ENCODE results near the gene DHRS12. TPM values are rescaled to one million over a fixed set of nuclear protein-coding genes. Genes with fewer than 3 reads are reported as not detected.

DHRS12 gene
- total and polyA plus RNA-seq, 10 donors = 11.3 to 22.8 (median 16.9) TPM

GRCh38 chr13:51729866-51730553, 74.0 kb downstream of the DHRS12 start:
- peaks cover 0 to 42% (median 12%) of the 10 kb centered on the region in 6 donors for H3K4me1 ChIP-seq
- no peaks in the 10 kb centered on the region for H3K27me3 ChIP-seq (replicated peaks in 1 of 7)
- no peak for DNase-seq
- intact Hi-C loops (cut with DNase I; ENCODE audit: low total_unique reads) = loop anchor here (5.0 to 10.0 kb wide), 2 partner anchors 65 to 278 kb away; partner anchors contain the start of gene INTS6
- peak overlapping the region in 7 of 8 donors; percentile 2 to 68 (median 52) for H3K27ac ChIP-seq
- H3K4me3 ChIP-seq = no peak overlapping the region
- TF ChIP-seq POLR2AphosphoS5 (IDR thresholded peaks at IDR 0.05) (no peak), POLR2A (IDR thresholded peaks at IDR 0.05) (no peak), CTCF (IDR thresholded peaks at IDR 0.05 in 8 of 11, conservative IDR thresholded peaks at IDR 0.05 in 3 of 11) (no peak)
- H3K9me3 ChIP-seq = no peaks in the 10 kb centered on the region
- WGBS, 5 donors = 81 to 87% (median 84%) methylated on average over 11 of the region's 11 CpGs
- H3K36me3 ChIP-seq = peaks cover 0 to 60% (median 7%) of the 10 kb centered on the region in 6 donors

GRCh38 chr13:51728972-51729371, 75.0 kb downstream of the DHRS12 start:
- Histone ChIP-seq H3K4me1 (peaks cover 0 to 42% (median 12%) of the 10 kb centered on the region in 6 donors), H3K4me3 (no peak overlapping the region), H3K27ac (peak overlapping the region in 1 of 8 donors; percentile 68), H3K9me3 (no peaks in the 10 kb centered on the region), H3K36me3 (peaks cover 0 to 55% (median 7%) of the 10 kb centered on the region in 6 donors), H3K27me3 (replicated peaks in 1 of 7) (no peaks in the 10 kb centered on the region)
- intact Hi-C loops (cut with DNase I; ENCODE audit: low total_unique reads) = loop anchor here (10.0 kb wide), 1 partner anchor 64 kb away; no protein-coding TSS in a partner anchor
- no peak for DNase-seq
- no peak for TF ChIP-seq CTCF (IDR thresholded peaks at IDR 0.05 in 8 of 11, conservative IDR thresholded peaks at IDR 0.05 in 3 of 11)
- no peak for TF ChIP-seq POLR2A (IDR thresholded peaks at IDR 0.05)
- TF ChIP-seq POLR2AphosphoS5 (IDR thresholded peaks at IDR 0.05) = no peak
- WGBS, 5 donors = 84 to 93% (median 91%) methylated on average over 10 of the region's 10 CpGs

- WGBS, 5 donors = 87 to 96% (median 93%) methylated on average over 4 of the region's 4 CpGs
These were observed 75.7 kb downstream of the DHRS12 start for GRCh38 chr13:51728275-51728673.

More at GRCh38 chr13:51728275-51728673, 75.7 kb downstream of the DHRS12 start:
- intact Hi-C loops (cut with DNase I; ENCODE audit: low total_unique reads) = loop anchor here (10.0 kb wide), 1 partner anchor 63 kb away; no protein-coding TSS in a partner anchor
- Histone ChIP-seq H3K36me3 (peaks cover 0 to 55% (median 7%) of the 10 kb centered on the region in 6 donors), H3K27ac (no peak overlapping the region), H3K4me1 (peaks cover 0 to 36% (median 12%) of the 10 kb centered on the region in 6 donors), H3K27me3 (replicated peaks in 1 of 7) (no peaks in the 10 kb centered on the region), H3K4me3 (no peak overlapping the region), H3K9me3 (no peaks in the 10 kb centered on the region)
- TF ChIP-seq CTCF (IDR thresholded peaks at IDR 0.05 in 8 of 11, conservative IDR thresholded peaks at IDR 0.05 in 3 of 11) (no peak), POLR2AphosphoS5 (IDR thresholded peaks at IDR 0.05) (no peak), POLR2A (IDR thresholded peaks at IDR 0.05) (no peak)
- DNase-seq = no peak

Data from spleen (tissue), 11 donors.